ENCODE data around the gene FKBP1B.
"Not testable (repeated sequence)": the region's sequence is repeated elsewhere in the genome, so short reads cannot be mapped to it uniquely, and the experiment has no call there.

Gene FKBP1B

GRCh38 chr2:24104110-24104650 lies 54.6 kb downstream of the FKBP1B start:
- DNase-seq (ENCODE audit: low spot score), result no peak

- DNase-seq (ENCODE audit: low spot score), result no peak
Observed at GRCh38 chr2:24104906-24105305, 55.4 kb downstream of the FKBP1B start.

GRCh38 chr2:24105816-24106215 lies 56.3 kb downstream of the FKBP1B start:
- DNase-seq (ENCODE audit: low spot score), result no peak

- no peak for DNase-seq (ENCODE audit: low spot score)
Observed at GRCh38 chr2:24106786-24107185, 57.2 kb downstream of the FKBP1B start.

GRCh38 chr2:24107336-24107735 lies 57.8 kb downstream of the FKBP1B start:
- no peak for DNase-seq (ENCODE audit: low spot score)

GRCh38 chr2:24109431-24109830 lies 59.9 kb downstream of the FKBP1B start:
- not testable (repeated sequence) for DNase-seq (ENCODE audit: low spot score)

GRCh38 chr2:24110660-24111303 lies 61.2 kb downstream of the FKBP1B start:
- DNase-seq (ENCODE audit: low spot score), result no peak

- DNase-seq (ENCODE audit: low spot score), result no peak
Observed at GRCh38 chr2:24111407-24111901, 61.9 kb downstream of the FKBP1B start.

Data from kidney capillary endothelial cell (primary cell).